HEK293 (cell line): ENCODE measurements around the gene STEEP1.

Source experiments
- CTCF ChIA-PET: fragments of 350-600 bp; formaldehyde crosslinking; extraction: SDS; loops from one replicate; lab custom pipeline; 2021; ENCODE audit warnings: antibody characterized with exemption; lab: Yijun Ruan, JAX
- POLR2A ChIA-PET: fragments of 300-600 bp; formaldehyde crosslinking; extraction: SDS; loops from one replicate; lab custom pipeline; 2020; ENCODE audit warnings: antibody characterized with exemption, inconsistent platforms; lab: Yijun Ruan, JAX
- H3K27ac ChIP-seq: fragments of 200-500 bp; sonication (Bioruptor generic); 2 replicates; pipeline ENCODE4 v1.5.1; 2014; ENCODE audit warnings: low read depth, low read length, control low read depth, inconsistent platforms; ENCODE audit errors: extremely low read depth
- H3K36me3 ChIP-seq, 2 experiments: fragments of 200-500 bp in 1 of 2; sonication (Bioruptor generic) in 1 of 2; 1 replicate in 1 of 2; 2 replicates in 1 of 2; pipeline ENCODE4 v1.5.1; 2014 to 2017; ENCODE audit warnings: inconsistent platforms in 2 of 2, low read length in 2 of 2; ENCODE audit not compliant: control insufficient read depth in 2 of 2, insufficient read depth in 1 of 2
- H3K4me1 ChIP-seq: fragments of 200-500 bp; sonication (Bioruptor generic); 2 replicates; pipeline ENCODE4 v1.5.1; 2014; ENCODE audit warnings: mild to moderate bottlenecking, low read length, inconsistent platforms; ENCODE audit not compliant: control insufficient read depth, insufficient read depth
- H3K4me3 ChIP-seq: 2 replicates; pipeline ENCODE4 v1.5.1; 2011; ENCODE audit warnings: low read depth, mild to moderate bottlenecking, control low read depth, low read length, moderate library complexity
- H3K9me3 ChIP-seq: fragments of 200-500 bp; sonication (Bioruptor generic); 2 replicates; pipeline ENCODE4 v1.5.1; 2014; ENCODE audit warnings: low read depth, low read length, inconsistent platforms; ENCODE audit not compliant: control insufficient read depth, insufficient read depth
- ELK4 ChIP-seq: IDR thresholded peaks from 2 replicates; pipeline ENCODE4 v1.6.1; 2011; ENCODE audit warnings: mild to moderate bottlenecking, low read depth, low read length, borderline replicate concordance
- PATZ1 ChIP-seq: fragments of 450-650 bp; formaldehyde crosslinking; IDR thresholded peaks from 2 replicates; pipeline ENCODE4 v1.5.1; 2016; ENCODE audit warnings: missing biosample characterization, missing genetic modification characterization
- SP7 ChIP-seq: fragments of 450-650 bp; formaldehyde crosslinking; IDR thresholded peaks from 2 replicates; pipeline ENCODE4 v1.5.1; 2016; ENCODE audit warnings: missing biosample characterization, missing genetic modification characterization
- ZBTB7A ChIP-seq: fragments of 450-650 bp; formaldehyde crosslinking; IDR thresholded peaks from 2 replicates; pipeline ENCODE4 v1.5.1; 2016; ENCODE audit warnings: low read depth, missing biosample characterization, missing genetic modification characterization
- ZBTB8A ChIP-seq: fragments of 450-650 bp; formaldehyde crosslinking; IDR thresholded peaks from 2 replicates; pipeline ENCODE4 v1.5.1; 2016; ENCODE audit warnings: missing biosample characterization, missing genetic modification characterization
- ZNF10 ChIP-seq: fragments of 450-650 bp; formaldehyde crosslinking; IDR thresholded peaks from 2 replicates; pipeline ENCODE4 v1.5.1; 2017; ENCODE audit warnings: missing biosample characterization, missing genetic modification characterization
- ZNF121 ChIP-seq: fragments of 450-650 bp; formaldehyde crosslinking; IDR thresholded peaks from 2 replicates; pipeline ENCODE4 v1.5.1; 2016; ENCODE audit warnings: missing biosample characterization, missing genetic modification characterization
- ZNF174 ChIP-seq: fragments of 450-650 bp; formaldehyde crosslinking; IDR thresholded peaks from 2 replicates; pipeline ENCODE4 v1.5.0; 2017; ENCODE audit warnings: missing biosample characterization, mild to moderate bottlenecking, missing genetic modification characterization
- ZNF202 ChIP-seq: fragments of 450-650 bp; formaldehyde crosslinking; IDR thresholded peaks from 2 replicates; pipeline ENCODE4 v1.5.1; 2016; ENCODE audit warnings: missing biosample characterization, missing genetic modification characterization, borderline replicate concordance
- ZNF510 ChIP-seq: fragments of 450-650 bp; formaldehyde crosslinking; IDR thresholded peaks from 2 replicates; pipeline ENCODE4 v1.5.1; 2018; ENCODE audit warnings: mild to moderate bottlenecking, missing genetic modification characterization, missing biosample characterization; ENCODE audit not compliant: insufficient replicate concordance
- ZNF513 ChIP-seq: fragments of 450-650 bp; IDR thresholded peaks from 2 replicates; pipeline ENCODE4 v1.5.1; 2018; ENCODE audit warnings: missing biosample characterization, missing genetic modification characterization
- ZNF529 ChIP-seq: fragments of 450-650 bp; formaldehyde crosslinking; IDR thresholded peaks from 2 replicates; pipeline ENCODE4 v1.5.1; 2017; ENCODE audit warnings: missing genetic modification characterization, missing biosample characterization; ENCODE audit not compliant: insufficient replicate concordance
- ZNF555 ChIP-seq: fragments of 450-650 bp; formaldehyde crosslinking; conservative IDR thresholded peaks from 2 replicates; pipeline ENCODE4 v1.5.1; 2017; ENCODE audit warnings: missing biosample characterization, mild to moderate bottlenecking, missing genetic modification characterization, inconsistent platforms
- ZNF596 ChIP-seq: fragments of 450-650 bp; IDR thresholded peaks from 2 replicates; pipeline ENCODE4 v1.5.0; 2018; ENCODE audit warnings: missing biosample characterization, mild to moderate bottlenecking, missing genetic modification characterization, moderate library complexity
- ZNF664 ChIP-seq: fragments of 450-650 bp; formaldehyde crosslinking; IDR thresholded peaks from 2 replicates; pipeline ENCODE4 v1.5.1; 2016; ENCODE audit warnings: missing biosample characterization, missing genetic modification characterization
- TF ChIP-seq, protein P1 (sequence below): fragments of 450-650 bp; formaldehyde crosslinking; IDR thresholded peaks from 2 replicates; pipeline ENCODE4 v1.5.0; 2017; ENCODE audit warnings: missing biosample characterization, missing genetic modification characterization, borderline replicate concordance
- TF ChIP-seq, protein P2 (sequence below): fragments of 450-650 bp; formaldehyde crosslinking; IDR thresholded peaks from 2 replicates; pipeline ENCODE4 v1.5.1; 2016; ENCODE audit warnings: missing biosample characterization, missing genetic modification characterization, low read depth
- TF ChIP-seq, protein P3 (sequence below): fragments of 450-650 bp; formaldehyde crosslinking; IDR thresholded peaks from 2 replicates; pipeline ENCODE4 v1.5.1; 2017; ENCODE audit warnings: missing biosample characterization, missing genetic modification characterization
- TF ChIP-seq, protein P4 (sequence below): fragments of 450-650 bp; formaldehyde crosslinking; IDR thresholded peaks from 2 replicates; pipeline ENCODE4; 2016; ENCODE audit warnings: missing biosample characterization, missing genetic modification characterization

STEEP1 gene

GRCh38 chrX:119549327-119550016, 15.7 kb downstream of the STEEP1 start:
- Histone ChIP-seq H3K4me1 (no peaks in the 10 kb centered on the region), H3K36me3 (no peaks in the 10 kb centered on the region; a peak in 1 of 3 replicates), H3K27ac (no peak overlapping the region), H3K9me3 (no peaks in the 10 kb centered on the region), H3K4me3 (no peak overlapping the region)
- CTCF ChIA-PET: interaction anchor here (0.7 to 1.5 kb wide), 2 partner anchors 15 to 234 kb away, joined by 3 read pairs; no protein-coding TSS in a partner anchor
- TF ChIP-seq ZNF510 (tag by site-specific recombination) (no peak), ZNF10 (tag by site-specific recombination) (no peak), ZNF529 (tag by site-specific recombination) (no peak), SP7 (tag by site-specific recombination) (no peak), ZNF121 (tag by site-specific recombination) (no peak), PATZ1 (tag by site-specific recombination) (no peak), ZBTB8A (tag by site-specific recombination) (no peak), ZNF664 (tag by site-specific recombination) (no peak), ZNF174 (no peak), ZNF202 (tag by site-specific recombination) (no peak), ZBTB7A (no peak), ZNF596 (tag by site-specific recombination) (no peak), ZNF513 (tag by site-specific recombination) (no peak), ZNF555 (tag by site-specific recombination) (no peak), ELK4 (no peak)
- TF ChIP-seq, protein P1, sequence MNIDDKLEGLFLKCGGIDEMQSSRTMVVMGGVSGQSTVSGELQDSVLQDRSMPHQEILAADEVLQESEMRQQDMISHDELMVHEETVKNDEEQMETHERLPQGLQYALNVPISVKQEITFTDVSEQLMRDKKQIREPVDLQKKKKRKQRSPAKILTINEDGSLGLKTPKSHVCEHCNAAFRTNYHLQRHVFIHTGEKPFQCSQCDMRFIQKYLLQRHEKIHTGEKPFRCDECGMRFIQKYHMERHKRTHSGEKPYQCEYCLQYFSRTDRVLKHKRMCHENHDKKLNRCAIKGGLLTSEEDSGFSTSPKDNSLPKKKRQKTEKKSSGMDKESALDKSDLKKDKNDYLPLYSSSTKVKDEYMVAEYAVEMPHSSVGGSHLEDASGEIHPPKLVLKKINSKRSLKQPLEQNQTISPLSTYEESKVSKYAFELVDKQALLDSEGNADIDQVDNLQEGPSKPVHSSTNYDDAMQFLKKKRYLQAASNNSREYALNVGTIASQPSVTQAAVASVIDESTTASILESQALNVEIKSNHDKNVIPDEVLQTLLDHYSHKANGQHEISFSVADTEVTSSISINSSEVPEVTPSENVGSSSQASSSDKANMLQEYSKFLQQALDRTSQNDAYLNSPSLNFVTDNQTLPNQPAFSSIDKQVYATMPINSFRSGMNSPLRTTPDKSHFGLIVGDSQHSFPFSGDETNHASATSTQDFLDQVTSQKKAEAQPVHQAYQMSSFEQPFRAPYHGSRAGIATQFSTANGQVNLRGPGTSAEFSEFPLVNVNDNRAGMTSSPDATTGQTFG (tag by site-specific recombination): no peak
- TF ChIP-seq, protein P2, sequence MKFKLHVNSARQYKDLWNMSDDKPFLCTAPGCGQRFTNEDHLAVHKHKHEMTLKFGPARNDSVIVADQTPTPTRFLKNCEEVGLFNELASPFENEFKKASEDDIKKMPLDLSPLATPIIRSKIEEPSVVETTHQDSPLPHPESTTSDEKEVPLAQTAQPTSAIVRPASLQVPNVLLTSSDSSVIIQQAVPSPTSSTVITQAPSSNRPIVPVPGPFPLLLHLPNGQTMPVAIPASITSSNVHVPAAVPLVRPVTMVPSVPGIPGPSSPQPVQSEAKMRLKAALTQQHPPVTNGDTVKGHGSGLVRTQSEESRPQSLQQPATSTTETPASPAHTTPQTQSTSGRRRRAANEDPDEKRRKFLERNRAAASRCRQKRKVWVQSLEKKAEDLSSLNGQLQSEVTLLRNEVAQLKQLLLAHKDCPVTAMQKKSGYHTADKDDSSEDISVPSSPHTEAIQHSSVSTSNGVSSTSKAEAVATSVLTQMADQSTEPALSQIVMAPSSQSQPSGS (tag by site-specific recombination): no peak
- TF ChIP-seq, protein P3, sequence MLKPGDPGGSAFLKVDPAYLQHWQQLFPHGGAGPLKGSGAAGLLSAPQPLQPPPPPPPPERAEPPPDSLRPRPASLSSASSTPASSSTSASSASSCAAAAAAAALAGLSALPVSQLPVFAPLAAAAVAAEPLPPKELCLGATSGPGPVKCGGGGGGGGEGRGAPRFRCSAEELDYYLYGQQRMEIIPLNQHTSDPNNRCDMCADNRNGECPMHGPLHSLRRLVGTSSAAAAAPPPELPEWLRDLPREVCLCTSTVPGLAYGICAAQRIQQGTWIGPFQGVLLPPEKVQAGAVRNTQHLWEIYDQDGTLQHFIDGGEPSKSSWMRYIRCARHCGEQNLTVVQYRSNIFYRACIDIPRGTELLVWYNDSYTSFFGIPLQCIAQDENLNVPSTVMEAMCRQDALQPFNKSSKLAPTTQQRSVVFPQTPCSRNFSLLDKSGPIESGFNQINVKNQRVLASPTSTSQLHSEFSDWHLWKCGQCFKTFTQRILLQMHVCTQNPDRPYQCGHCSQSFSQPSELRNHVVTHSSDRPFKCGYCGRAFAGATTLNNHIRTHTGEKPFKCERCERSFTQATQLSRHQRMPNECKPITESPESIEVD: no peak
- TF ChIP-seq, protein P4, sequence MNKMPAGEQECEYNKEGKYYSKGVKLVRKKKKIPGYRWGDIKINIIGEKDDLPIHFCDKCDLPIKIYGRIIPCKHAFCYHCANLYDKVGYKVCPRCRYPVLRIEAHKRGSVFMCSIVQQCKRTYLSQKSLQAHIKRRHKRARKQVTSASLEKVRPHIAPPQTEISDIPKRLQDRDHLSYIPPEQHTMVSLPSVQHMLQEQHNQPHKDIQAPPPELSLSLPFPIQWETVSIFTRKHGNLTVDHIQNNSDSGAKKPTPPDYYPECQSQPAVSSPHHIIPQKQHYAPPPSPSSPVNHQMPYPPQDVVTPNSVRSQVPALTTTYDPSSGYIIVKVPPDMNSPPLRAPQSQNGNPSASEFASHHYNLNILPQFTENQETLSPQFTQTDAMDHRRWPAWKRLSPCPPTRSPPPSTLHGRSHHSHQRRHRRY: no peak
- POLR2A ChIA-PET: no interaction called here
